ENCODE results near the gene HTR7. TPM values are rescaled to one million over a fixed set of nuclear protein-coding genes. Genes with fewer than 3 reads are reported as not detected.

The HTR7 gene
- total RNA-seq, 1 donor from 2014 or later: 1.8 TPM

DNA sequence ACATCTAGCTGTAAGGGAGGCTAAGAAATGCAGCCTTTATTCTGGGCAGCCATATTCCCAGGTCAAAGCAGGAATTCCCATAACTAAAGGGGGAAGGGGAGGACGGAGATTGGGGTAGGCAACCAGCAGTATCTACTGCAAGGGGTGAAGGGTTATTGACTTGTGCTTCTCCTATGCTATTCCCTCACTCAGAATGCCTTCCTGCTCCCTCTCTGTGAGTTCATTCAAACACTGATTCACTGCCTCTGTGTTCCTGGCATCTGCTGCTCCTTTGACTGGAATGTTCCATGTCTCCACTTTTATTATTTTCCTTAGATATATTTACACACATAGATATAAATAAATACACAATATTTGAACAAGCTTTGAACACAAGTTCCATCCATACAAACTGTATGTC lies 11.1 kb downstream of the HTR7 start:
- no peaks in the 10 kb centered on the region for H3K27me3 ChIP-seq
- intact Hi-C loops (cut with DNase I): no loop called here
- DNase-seq (ENCODE audit: low spot score in 2 of 2): no peak
- H3K9me3 ChIP-seq: peaks cover 6 to 20% of the 10 kb centered on the region in 2 donors
- no peak overlapping the region for H3K27ac ChIP-seq
- no peaks in the 10 kb centered on the region for H3K4me1 ChIP-seq
- no peaks in the 10 kb centered on the region for H3K36me3 ChIP-seq
- H3K4me3 ChIP-seq: no peak overlapping the region
- TF ChIP-seq, protein P1, sequence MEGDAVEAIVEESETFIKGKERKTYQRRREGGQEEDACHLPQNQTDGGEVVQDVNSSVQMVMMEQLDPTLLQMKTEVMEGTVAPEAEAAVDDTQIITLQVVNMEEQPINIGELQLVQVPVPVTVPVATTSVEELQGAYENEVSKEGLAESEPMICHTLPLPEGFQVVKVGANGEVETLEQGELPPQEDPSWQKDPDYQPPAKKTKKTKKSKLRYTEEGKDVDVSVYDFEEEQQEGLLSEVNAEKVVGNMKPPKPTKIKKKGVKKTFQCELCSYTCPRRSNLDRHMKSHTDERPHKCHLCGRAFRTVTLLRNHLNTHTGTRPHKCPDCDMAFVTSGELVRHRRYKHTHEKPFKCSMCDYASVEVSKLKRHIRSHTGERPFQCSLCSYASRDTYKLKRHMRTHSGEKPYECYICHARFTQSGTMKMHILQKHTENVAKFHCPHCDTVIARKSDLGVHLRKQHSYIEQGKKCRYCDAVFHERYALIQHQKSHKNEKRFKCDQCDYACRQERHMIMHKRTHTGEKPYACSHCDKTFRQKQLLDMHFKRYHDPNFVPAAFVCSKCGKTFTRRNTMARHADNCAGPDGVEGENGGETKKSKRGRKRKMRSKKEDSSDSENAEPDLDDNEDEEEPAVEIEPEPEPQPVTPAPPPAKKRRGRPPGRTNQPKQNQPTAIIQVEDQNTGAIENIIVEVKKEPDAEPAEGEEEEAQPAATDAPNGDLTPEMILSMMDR (IDR thresholded peaks at IDR 0.05): no peak

DNA sequence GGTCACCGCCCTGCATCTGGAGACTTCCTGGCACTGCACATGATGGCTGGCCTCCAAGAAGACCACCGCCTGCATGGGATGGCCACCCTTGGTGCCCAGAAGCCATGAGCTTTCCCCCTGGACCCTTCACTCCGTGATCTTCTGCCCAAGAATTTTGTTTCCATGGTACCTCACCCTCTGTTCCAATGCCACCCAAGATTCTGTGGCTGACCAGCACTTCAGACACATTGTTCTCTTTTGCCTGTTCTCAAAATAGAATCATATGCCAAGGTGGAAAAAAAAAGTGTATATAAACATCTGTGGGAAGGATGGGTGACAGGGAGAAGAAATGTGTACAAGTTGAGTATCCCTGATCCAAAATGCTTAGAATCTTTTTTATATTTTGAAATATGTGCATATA lies 12.1 kb downstream of the HTR7 start:
- TF ChIP-seq, protein P1 (IDR thresholded peaks at IDR 0.05): no peak
- Histone ChIP-seq H3K27me3 (no peaks in the 10 kb centered on the region), H3K4me3 (no peak overlapping the region), H3K4me1 (no peaks in the 10 kb centered on the region), H3K9me3 (peaks cover 0 to 9% of the 10 kb centered on the region in 2 donors), H3K27ac (no peak overlapping the region), H3K36me3 (no peaks in the 10 kb centered on the region)
- no peak for DNase-seq (ENCODE audit: low spot score in 2 of 2)
- intact Hi-C loops (cut with DNase I): no loop called here

DNA sequence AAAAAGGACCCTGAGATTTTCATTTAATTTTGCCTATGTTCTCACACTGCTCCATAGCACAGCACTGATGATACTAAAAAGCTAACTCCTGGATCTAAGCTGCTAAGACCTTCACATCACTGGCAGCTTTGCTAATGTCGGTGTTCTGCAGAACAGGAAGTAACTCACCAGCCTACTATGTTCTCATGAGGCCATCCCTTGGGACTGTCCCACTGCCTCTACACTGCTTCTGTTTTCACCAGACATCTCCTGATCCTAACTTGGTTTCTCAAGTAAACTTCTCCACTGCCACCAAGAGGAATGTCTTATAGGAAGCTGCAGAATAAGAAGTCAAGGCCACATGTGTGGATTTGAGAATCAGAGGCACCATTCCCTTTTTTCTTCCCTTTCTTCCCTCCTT lies 15.1 kb downstream of the HTR7 start:
- Histone ChIP-seq H3K4me1 (no peaks in the 10 kb centered on the region), H3K27ac (no peak overlapping the region), H3K9me3 (no peaks in the 10 kb centered on the region), H3K27me3 (no peaks in the 10 kb centered on the region), H3K36me3 (no peaks in the 10 kb centered on the region), H3K4me3 (no peak overlapping the region)
- TF ChIP-seq, protein P1 (IDR thresholded peaks at IDR 0.05): no peak
- no peak for DNase-seq (ENCODE audit: low spot score in 2 of 2)
- intact Hi-C loops (cut with DNase I): no loop called here

DNA sequence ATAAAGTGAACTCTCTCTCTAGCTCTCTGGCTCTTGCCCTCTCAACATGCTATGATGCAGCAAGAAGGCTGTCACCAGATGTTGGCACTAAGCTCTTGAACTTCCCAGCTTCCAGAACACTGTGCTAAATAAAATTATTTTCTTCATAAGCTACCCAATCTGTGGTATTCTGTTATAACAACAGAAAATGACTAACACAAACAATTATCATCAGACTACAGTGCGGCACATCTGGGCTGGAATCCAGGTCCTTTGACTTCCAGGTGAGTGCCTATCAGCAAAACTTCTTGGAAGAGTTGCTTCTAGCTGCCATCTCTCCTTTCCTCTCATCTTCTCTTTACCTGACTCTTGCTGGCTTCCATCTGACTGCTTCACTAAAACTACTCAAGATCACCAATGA lies 20.4 kb downstream of the HTR7 start:
- intact Hi-C loops (cut with DNase I): no loop called here
- Histone ChIP-seq H3K9me3 (no peaks in the 10 kb centered on the region), H3K27ac (no peak overlapping the region), H3K4me3 (no peak overlapping the region), H3K4me1 (no peaks in the 10 kb centered on the region), H3K27me3 (no peaks in the 10 kb centered on the region), H3K36me3 (no peaks in the 10 kb centered on the region)
- DNase-seq (ENCODE audit: low spot score in 2 of 2): no peak
- TF ChIP-seq, protein P1 (IDR thresholded peaks at IDR 0.05): no peak

DNA sequence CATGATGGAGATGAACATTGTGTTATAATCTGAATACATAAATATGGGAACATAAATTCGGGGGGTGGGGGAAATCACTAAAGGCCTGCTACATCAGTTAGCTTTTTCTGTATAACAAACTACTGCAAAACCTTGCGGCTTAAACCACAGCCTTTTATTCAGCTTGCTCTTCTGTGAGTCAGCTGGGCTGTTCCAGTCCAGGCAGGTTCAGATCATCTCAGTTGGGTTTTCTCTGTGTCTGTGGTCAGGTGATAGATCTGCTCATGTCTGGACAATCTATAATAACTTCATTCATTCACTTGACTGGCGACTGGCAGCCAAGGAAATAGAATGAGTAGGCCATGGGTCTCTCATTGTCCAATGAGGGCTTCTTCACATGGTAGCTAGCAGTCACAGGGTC lies 23.5 kb downstream of the HTR7 start:
- intact Hi-C loops (cut with DNase I): no loop called here
- Histone ChIP-seq H3K27ac (no peak overlapping the region), H3K36me3 (no peaks in the 10 kb centered on the region), H3K4me1 (no peaks in the 10 kb centered on the region), H3K27me3 (no peaks in the 10 kb centered on the region), H3K4me3 (no peak overlapping the region), H3K9me3 (no peaks in the 10 kb centered on the region)
- TF ChIP-seq, protein P1 (IDR thresholded peaks at IDR 0.05): no peak
- no peak for DNase-seq (ENCODE audit: low spot score in 2 of 2)

DNA sequence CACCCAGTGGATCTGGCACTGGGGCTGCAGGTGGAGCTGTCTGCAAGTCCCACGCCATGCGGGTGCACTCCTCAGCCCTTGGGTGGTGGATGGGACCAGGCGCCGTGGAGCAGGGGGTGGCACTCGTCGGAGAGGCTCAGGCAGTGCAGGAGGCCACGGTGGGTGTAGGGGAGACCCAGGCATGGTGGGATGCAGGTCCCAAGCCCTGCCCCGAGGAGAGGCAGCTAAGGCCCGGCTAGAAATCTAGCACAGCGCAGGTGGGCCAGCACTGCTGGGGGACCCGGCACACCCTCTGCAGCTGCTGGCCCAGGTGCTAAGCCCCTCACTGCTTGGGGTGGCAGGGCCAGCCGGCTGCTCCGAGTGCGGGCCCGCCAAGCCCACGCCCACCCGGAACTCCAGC lies 25.7 kb downstream of the HTR7 start:
- intact Hi-C loops (cut with DNase I): no loop called here
- no peak overlapping the region for H3K4me3 ChIP-seq
- no peaks in the 10 kb centered on the region for H3K9me3 ChIP-seq

More for the DNA sequence above, 25.7 kb downstream of the HTR7 start:
- no peaks in the 10 kb centered on the region for H3K4me1 ChIP-seq
- no peak for DNase-seq (ENCODE audit: low spot score in 2 of 2)
- no peaks in the 10 kb centered on the region for H3K27me3 ChIP-seq
- no peak overlapping the region for H3K27ac ChIP-seq
- TF ChIP-seq, protein P1 (IDR thresholded peaks at IDR 0.05): no peak
- no peaks in the 10 kb centered on the region for H3K36me3 ChIP-seq

Data from ascending aorta (tissue), 2 donors.